AG09309 (cell line): ENCODE data around the gene BAIAP3.
"Not testable (repeated sequence)": the region's sequence is repeated elsewhere in the genome, so short reads cannot be mapped to it uniquely, and the experiment has no call there.

Experiments used
- DNase-seq: peaks from one replicate; pipeline ENCODE4 v3.0.0-alpha.2; 2010; ENCODE audit warnings: low read depth
- H3K4me3 ChIP-seq: 2 replicates; pipeline ENCODE4 v1.5.1; 2011; ENCODE audit warnings: mild to moderate bottlenecking, low read depth, low read length, moderate library complexity; ENCODE audit not compliant: control insufficient read depth
- TF ChIP-seq, protein P1 (sequence below): IDR thresholded peaks from 2 replicates; pipeline ENCODE4 v1.5.1; 2011; ENCODE audit warnings: mild to moderate bottlenecking, low read depth, low read length, inconsistent platforms; ENCODE audit not compliant: insufficient read depth, control insufficient read depth; ENCODE audit errors: missing control alignments

Gene BAIAP3

DNA sequence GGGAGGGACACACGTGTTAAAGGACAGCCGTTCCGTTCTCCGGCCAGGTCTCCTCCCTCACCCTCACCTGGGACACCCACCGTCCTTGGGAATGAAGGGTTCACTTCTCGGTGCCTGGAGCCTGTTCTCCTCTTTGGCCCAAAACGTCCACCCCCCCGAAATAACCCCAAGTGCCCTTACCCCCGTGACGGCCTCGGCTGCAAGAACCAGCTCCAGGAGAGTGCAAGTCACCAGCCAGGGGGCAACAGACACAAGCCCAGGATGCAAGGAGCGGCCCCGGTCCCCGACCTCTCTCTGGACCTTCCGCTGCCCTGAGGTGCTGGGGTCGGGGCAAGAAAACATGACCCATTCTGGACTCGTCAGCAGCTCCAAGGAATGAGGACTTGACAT lies 44.0 kb upstream of the BAIAP3 start:
- TF ChIP-seq, protein P1, sequence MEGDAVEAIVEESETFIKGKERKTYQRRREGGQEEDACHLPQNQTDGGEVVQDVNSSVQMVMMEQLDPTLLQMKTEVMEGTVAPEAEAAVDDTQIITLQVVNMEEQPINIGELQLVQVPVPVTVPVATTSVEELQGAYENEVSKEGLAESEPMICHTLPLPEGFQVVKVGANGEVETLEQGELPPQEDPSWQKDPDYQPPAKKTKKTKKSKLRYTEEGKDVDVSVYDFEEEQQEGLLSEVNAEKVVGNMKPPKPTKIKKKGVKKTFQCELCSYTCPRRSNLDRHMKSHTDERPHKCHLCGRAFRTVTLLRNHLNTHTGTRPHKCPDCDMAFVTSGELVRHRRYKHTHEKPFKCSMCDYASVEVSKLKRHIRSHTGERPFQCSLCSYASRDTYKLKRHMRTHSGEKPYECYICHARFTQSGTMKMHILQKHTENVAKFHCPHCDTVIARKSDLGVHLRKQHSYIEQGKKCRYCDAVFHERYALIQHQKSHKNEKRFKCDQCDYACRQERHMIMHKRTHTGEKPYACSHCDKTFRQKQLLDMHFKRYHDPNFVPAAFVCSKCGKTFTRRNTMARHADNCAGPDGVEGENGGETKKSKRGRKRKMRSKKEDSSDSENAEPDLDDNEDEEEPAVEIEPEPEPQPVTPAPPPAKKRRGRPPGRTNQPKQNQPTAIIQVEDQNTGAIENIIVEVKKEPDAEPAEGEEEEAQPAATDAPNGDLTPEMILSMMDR, result no peak
- no peak for DNase-seq
- no peak overlapping the region for H3K4me3 ChIP-seq

DNA sequence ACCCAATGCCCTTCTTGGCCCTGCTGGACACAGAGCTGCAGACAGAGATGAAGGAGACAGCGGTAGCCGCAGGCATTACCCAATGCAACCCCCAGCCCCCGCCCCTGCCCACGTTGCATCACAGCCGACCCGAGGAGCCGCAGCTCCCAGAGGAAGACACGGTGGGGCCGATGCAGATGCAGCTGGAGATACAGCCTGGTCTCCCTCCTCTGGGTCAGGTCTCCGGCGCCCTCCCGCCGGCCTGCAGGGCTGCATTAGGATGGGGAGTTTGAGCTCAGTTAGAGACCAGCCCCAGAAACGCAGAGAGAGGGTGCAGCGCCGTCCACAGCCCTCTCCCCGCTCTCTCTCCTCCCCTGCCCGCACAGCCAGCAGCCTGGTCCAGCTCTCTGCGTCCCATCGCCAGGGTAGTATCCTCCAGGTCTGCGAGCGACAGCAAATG lies 43.4 kb upstream of the BAIAP3 start:
- H3K4me3 ChIP-seq, result no peak overlapping the region
- DNase-seq, result no peak
- TF ChIP-seq, protein P1, result no peak

DNA sequence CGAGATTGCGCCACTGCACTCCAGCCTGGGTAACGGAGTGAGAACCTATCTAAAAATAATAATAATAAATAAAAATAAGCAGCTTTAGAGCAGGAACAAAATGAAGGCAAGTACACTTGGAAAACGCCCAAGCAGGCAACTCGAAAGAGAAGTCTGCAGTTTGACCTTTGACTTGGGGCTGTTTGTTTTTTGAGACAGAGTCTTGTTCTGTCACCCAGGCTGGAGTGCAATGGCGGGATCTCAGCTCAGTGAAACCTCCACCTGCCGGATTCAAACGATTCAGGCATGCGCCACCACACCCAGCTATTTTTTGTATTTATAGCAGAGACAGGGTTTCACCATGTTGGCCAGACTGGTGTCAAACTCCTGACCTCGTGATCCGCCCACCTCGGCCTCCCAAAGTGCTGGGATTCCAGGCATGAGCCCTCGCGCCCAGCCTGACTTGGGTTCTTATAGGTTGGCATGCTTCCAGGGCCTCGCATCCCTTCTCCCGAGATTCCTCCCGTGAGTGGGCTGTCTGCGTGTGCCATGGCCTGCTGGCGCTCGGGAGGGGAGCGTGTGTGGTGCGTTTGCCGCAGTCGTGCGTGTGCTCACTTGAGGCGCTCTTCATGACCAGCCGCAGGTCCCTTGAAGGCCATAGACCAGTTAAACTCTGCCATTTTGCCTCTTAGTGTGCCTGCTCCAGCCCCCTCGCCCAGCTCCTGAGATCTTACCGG lies 42.4 kb upstream of the BAIAP3 start:
- TF ChIP-seq, protein P1, result no peak
- H3K4me3 ChIP-seq, result no peak overlapping the region
- no peak for DNase-seq

DNA sequence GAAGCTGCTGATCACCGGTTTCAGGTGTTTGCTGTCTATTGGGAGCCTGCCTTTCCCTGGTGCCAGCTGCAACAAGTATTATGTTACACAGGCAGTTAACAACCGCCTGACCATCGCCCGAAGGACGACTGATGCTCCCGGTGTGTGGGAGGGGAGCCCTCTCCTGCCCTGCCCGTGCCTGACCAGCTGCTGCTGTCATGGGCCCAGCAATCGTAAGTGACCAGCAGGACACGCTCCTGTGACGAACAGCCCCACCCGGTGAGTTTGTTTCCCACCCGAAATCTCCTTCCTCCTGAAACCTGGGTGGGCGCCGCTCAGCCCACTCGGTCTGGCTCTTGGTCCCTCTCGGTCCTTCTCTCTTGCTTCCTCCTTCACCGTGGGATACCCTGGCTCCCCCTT lies 41.9 kb upstream of the BAIAP3 start:
- DNase-seq, result no peak
- no peak overlapping the region for H3K4me3 ChIP-seq
- TF ChIP-seq, protein P1, result no peak

DNA sequence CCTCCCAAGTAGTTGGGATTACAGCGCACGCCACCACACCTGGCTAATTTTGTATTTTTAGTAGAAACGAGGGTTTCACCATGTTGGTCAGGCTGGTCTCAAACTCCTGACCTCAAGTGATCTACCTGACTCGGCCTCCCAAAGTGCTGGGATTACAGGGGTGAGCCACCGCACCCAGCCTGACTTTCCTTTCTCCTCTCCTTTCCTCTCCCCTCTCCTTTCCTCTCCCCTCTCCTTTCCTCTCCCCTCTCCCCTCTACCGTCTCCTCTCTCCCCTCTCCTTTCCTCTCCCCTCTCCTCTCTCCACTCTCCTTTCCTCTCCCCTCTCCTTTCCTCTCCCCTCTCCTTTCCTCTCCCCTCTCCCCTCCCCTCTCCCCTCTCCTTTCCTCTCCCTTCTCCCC lies 41.2 kb upstream of the BAIAP3 start:
- not testable (repeated sequence) for H3K4me3 ChIP-seq, DNase-seq

DNA sequence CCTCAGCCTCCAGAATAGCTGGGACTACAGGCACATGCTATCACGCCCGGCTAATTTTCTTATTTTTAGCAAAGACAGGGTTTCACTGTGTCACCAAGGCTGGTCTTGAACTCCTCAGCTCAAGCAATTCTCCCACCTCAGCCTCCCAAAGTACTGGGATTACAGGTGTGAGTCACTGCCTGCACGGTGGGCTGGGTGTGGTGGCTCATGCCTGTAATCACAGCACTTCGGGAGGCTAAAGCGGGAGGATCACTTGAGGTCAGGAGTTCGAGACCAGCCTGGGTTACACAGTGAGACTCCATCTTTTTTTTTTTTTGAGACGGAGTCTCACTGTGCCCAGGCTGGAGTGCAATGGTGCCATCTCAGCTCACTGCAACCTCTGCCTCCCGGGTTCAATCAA lies 40.6 kb upstream of the BAIAP3 start:
- not testable (repeated sequence) for H3K4me3 ChIP-seq, DNase-seq

DNA sequence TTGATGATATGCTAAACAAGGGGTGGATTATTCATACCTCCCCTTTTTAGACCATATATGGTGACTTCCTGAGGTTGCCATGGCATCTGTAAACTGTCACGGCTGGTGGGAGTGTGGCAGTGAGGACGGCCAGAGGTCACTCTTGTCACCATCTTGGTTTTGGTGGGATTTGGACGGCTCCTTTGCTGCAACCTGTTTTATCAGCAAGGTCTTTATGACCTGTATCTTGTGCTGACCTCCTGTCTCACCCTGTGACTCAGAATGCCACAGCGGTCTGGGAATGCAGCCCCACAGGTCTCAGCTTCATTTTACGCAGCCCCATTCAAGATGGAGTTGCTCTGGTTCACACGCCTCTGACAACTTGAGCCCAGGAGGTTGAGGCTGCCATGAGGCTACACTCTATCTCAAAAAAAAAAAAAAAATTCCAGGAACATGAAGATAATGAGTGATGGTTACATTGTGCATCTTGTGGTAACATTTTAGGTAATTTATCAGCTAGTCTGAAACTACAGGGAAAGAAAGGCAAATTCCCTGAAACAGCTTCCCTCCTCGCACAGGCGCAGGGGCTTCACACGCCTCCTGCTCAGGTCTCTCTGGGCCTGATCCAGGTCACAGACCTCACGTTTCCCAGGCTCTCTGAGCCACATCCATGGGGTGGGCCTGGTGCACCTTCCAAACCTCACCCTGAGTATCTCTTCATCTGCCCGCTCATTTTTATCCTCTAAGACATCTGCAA lies 39.4 kb upstream of the BAIAP3 start:
- no peak overlapping the region for H3K4me3 ChIP-seq
- TF ChIP-seq, protein P1, result no peak

More for the DNA sequence above, 39.4 kb upstream of the BAIAP3 start:
- DNase-seq, result no peak
